ENCODE data around the gene TSPAN6. TPM values are rescaled to one million over a fixed set of nuclear protein-coding genes. Genes with fewer than 3 reads are reported as not detected.
A peak's percentile ranks its signal among the peaks of the same experiment; 100 is the strongest.

Gene TSPAN6
- total RNA-seq, 1 experiment from 2014 or later, result 7.2 TPM

DNA sequence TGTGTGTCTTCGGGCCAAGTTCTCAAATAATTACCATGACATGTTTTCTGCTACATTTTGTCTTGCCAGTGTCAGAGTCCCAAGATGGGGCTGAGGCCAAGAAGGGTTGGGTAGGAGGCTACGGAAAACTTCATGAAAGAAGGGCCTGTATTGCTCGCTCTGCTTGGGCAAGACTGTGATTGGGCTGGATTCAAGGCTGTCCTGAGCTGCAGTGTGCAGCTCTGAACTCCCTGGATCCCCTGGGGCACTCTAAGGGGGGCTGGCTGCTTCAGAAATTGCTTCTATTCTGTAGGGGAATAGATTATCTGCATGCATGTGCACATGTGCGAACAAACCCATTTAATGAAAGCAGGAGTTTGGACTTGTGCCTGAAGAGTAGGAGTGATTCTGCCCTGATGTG, 13.6 kb downstream of the TSPAN6 start:
- no peak overlapping the region for H3K27ac ChIP-seq (ENCODE audit: low read length)
- no peaks in the 10 kb centered on the region for H3K27me3 ChIP-seq (ENCODE audit: control insufficient read depth, insufficient read depth, low read length)
- no peak for DNase-seq (ENCODE audit: low read depth, low spot score)
- BruUV-seq (replicated peaks), result no TSS peak
- no peaks in the 10 kb centered on the region for H3K4me1 ChIP-seq (ENCODE audit: control insufficient read depth, insufficient read depth, low read length)
- no peaks in the 10 kb centered on the region for H3K9me3 ChIP-seq (ENCODE audit: control insufficient read depth, insufficient read depth, low read depth, low read length)
- H3K36me3 ChIP-seq (ENCODE audit: control insufficient read depth, insufficient read depth, low read length), result no peaks in the 10 kb centered on the region
- no peak for ATAC-seq
- ChIA-PET POLR2A (no interaction called here), CTCF (no interaction called here)
- H3K4me3 ChIP-seq (ENCODE audit: low read depth in 2 of 2, low read length in 2 of 2), result no peak overlapping the region
- intact Hi-C loops (cut with micrococcal nuclease; ENCODE audit: unreplicated experiment) (no loop called here), in situ Hi-C loops (cut with HindIII; ENCODE audit: low pct_unique_long_range_greater_than_20kb, low sequenced_read_pairs) (no loop called here)
- TF ChIP-seq TCF7L2 (IDR thresholded peaks at IDR 0.05; ENCODE audit: low read depth, low read length) (no peak), SIN3A (IDR thresholded peaks at IDR 0.05; ENCODE audit: borderline replicate concordance, insufficient read depth, low read depth, low read length) (no peak), REST (IDR thresholded peaks at IDR 0.05; ENCODE audit: insufficient read depth in 1 of 2, low read depth in 2 of 2, low read length in 1 of 2) (no peak)
- TF ChIP-seq, protein P1, sequence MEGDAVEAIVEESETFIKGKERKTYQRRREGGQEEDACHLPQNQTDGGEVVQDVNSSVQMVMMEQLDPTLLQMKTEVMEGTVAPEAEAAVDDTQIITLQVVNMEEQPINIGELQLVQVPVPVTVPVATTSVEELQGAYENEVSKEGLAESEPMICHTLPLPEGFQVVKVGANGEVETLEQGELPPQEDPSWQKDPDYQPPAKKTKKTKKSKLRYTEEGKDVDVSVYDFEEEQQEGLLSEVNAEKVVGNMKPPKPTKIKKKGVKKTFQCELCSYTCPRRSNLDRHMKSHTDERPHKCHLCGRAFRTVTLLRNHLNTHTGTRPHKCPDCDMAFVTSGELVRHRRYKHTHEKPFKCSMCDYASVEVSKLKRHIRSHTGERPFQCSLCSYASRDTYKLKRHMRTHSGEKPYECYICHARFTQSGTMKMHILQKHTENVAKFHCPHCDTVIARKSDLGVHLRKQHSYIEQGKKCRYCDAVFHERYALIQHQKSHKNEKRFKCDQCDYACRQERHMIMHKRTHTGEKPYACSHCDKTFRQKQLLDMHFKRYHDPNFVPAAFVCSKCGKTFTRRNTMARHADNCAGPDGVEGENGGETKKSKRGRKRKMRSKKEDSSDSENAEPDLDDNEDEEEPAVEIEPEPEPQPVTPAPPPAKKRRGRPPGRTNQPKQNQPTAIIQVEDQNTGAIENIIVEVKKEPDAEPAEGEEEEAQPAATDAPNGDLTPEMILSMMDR (IDR thresholded peaks at IDR 0.05), result no peak

DNA sequence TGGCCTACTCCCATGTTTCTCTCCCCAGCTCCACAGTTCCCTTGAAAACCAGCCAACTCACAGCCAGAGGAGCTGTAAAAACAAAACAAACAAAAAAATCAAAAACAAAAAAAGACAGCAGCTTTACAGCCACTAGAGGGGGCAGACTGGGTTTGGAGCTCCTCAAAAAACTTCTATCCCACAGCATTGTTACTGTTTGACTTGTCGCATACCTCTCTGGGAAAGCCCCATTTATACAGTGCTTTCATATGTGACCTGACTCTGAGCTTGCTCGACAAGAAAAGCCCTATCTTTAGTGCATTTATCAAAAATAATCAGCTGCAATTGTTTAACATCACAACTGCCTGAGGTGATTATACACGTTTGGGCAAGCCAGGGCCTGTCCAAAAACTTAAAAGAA, 21.6 kb downstream of the TSPAN6 start:
- H3K4me3 ChIP-seq (ENCODE audit: low read depth in 2 of 2, low read length in 2 of 2), result no peak overlapping the region
- ATAC-seq (no peak), DNase-seq (ENCODE audit: low read depth, low spot score) (no peak)
- H3K27me3 ChIP-seq (ENCODE audit: control insufficient read depth, insufficient read depth, low read length), result peaks cover 2% of the 10 kb centered on the region
- ChIA-PET CTCF (interaction anchor here (0.9 to 1.0 kb wide), 2 partner anchors 22 to 154 kb away, joined by 3 to 8 read pairs; partner anchors contain the start of gene TSPAN6), POLR2A (no interaction called here)
- in situ Hi-C loops (cut with HindIII; ENCODE audit: low pct_unique_long_range_greater_than_20kb, low sequenced_read_pairs), result no loop called here
- no peaks in the 10 kb centered on the region for H3K36me3 ChIP-seq (ENCODE audit: control insufficient read depth, insufficient read depth, low read length)
- H3K9me3 ChIP-seq (ENCODE audit: control insufficient read depth, insufficient read depth, low read depth, low read length), result no peaks in the 10 kb centered on the region
- TF ChIP-seq SIN3A (IDR thresholded peaks at IDR 0.05; ENCODE audit: borderline replicate concordance, insufficient read depth, low read depth, low read length), result no peak
- TF ChIP-seq, protein P1 (IDR thresholded peaks at IDR 0.05), result peak; percentile 67
- intact Hi-C loops (cut with micrococcal nuclease; ENCODE audit: unreplicated experiment), result loop anchor here (5.0 kb wide), 1 partner anchor 103 kb away; no protein-coding TSS in a partner anchor
- no TSS peak for BruUV-seq (replicated peaks)
- H3K4me1 ChIP-seq (ENCODE audit: control insufficient read depth, insufficient read depth, low read length), result no peaks in the 10 kb centered on the region
- no peak overlapping the region for H3K27ac ChIP-seq (ENCODE audit: low read length)

DNA sequence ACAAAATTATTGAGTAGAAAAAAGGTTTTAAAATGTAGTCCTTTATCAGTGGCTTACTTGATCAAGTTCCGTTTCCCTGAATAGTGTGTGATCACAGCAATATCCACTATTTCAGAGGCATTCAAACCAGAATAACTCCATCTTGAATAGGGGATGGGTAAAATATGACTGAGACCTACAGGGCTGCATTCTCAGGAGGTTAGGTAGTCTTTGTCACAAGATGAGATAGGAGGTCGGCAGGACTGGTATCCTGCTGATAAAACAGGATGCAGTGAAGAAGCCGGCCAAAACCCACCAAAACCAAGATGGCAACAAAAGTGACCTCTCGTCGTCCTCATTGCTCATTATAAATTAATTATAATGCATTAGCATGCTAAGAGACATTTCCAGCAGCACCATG, 24.7 kb downstream of the TSPAN6 start:
- H3K4me3 ChIP-seq (ENCODE audit: low read depth in 2 of 2, low read length in 2 of 2), result no peak overlapping the region
- intact Hi-C loops (cut with micrococcal nuclease; ENCODE audit: unreplicated experiment) (no loop called here), in situ Hi-C loops (cut with HindIII; ENCODE audit: low pct_unique_long_range_greater_than_20kb, low sequenced_read_pairs) (no loop called here)

More for the DNA sequence above, 24.7 kb downstream of the TSPAN6 start:
- no peaks in the 10 kb centered on the region for H3K36me3 ChIP-seq (ENCODE audit: control insufficient read depth, insufficient read depth, low read length)
- H3K9me3 ChIP-seq (ENCODE audit: control insufficient read depth, insufficient read depth, low read depth, low read length), result no peaks in the 10 kb centered on the region
- ATAC-seq, result no peak
- CTCF ChIA-PET, result no interaction called here
- DNase-seq (ENCODE audit: low read depth, low spot score), result no peak
- H3K27ac ChIP-seq (ENCODE audit: low read length), result no peak overlapping the region
- H3K4me1 ChIP-seq (ENCODE audit: control insufficient read depth, insufficient read depth, low read length), result no peaks in the 10 kb centered on the region
- BruUV-seq (replicated peaks), result no TSS peak
- peaks cover 2% of the 10 kb centered on the region for H3K27me3 ChIP-seq (ENCODE audit: control insufficient read depth, insufficient read depth, low read length)
- POLR2A ChIA-PET, result no interaction called here
- TF ChIP-seq REST (IDR thresholded peaks at IDR 0.05; ENCODE audit: insufficient read depth in 1 of 2, low read depth in 2 of 2, low read length in 1 of 2) (no peak), TCF7L2 (IDR thresholded peaks at IDR 0.05; ENCODE audit: low read depth, low read length) (no peak), SIN3A (IDR thresholded peaks at IDR 0.05; ENCODE audit: borderline replicate concordance, insufficient read depth, low read depth, low read length) (no peak), POLR2AphosphoS5 (IDR thresholded peaks at IDR 0.05; ENCODE audit: low read depth, low read length) (no peak)
- TF ChIP-seq, protein P1 (IDR thresholded peaks at IDR 0.05), result no peak
